Uterus (tissue), 2 donors: ENCODE data around the gene AIDA.
"Not testable (repeated sequence)": the region's sequence is repeated elsewhere in the genome, so short reads cannot be mapped to it uniquely, and the experiment has no call there.

Experiments used
- CTCF ChIP-seq, 4 experiments: fragments of 200-600 bp in 2 of 4; fragments of 450-650 bp in 2 of 4; sonication (generic) in 2 of 4; IDR thresholded peaks; one replicate each; pipeline ENCODE4 v1.5.1; 2016 to 2019; ENCODE audit warnings: antibody characterized with exemption in 4 of 4, mild to moderate bottlenecking in 2 of 4, moderate library complexity in 1 of 4
- POLR2A ChIP-seq, 2 donors: fragments of 450-650 bp; IDR thresholded peaks; one replicate each; pipeline ENCODE4 v1.6.1; 2016; ENCODE audit warnings: antibody characterized with exemption in 2 of 2, mild to moderate bottlenecking in 1 of 2, moderate library complexity in 1 of 2

- TF ChIP-seq CTCF, POLR2A (IDR thresholded peaks at IDR 0.05): not testable (repeated sequence)
These were observed 29.6 kb upstream of the AIDA start for GRCh38 chr1:222741630-222742457.
